ENCODE measurements around the gene RHBDD1. TPM values are rescaled to one million over a fixed set of nuclear protein-coding genes. Genes with fewer than 3 reads are reported as not detected.
A peak's percentile ranks its signal among the peaks of the same experiment; 100 is the strongest.

RHBDD1 gene
- total RNA-seq, 1 donor from 2014 or later: 32.7 TPM

DNA sequence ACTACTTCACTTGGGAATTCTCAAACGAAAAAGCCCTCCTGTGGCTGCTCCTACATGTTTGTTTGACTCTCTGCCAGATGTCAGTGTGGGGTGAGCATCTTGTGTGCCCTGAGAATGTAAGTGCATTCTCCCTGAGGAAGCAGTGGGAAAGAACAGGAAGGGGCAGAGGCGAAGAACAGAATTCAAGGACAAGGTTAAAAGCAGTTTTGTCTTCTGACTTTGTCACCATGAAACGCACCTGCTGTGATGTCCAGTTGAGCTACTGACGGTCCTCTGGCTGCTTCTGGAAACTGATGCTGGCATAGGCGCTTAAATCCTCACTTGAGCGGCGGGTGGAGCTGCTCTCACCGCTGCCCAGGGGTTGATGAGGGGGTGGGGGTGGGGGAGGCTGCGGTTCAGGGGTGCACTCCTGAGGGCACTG, 41.1 kb upstream of the RHBDD1 start:
- TF ChIP-seq, protein P1, sequence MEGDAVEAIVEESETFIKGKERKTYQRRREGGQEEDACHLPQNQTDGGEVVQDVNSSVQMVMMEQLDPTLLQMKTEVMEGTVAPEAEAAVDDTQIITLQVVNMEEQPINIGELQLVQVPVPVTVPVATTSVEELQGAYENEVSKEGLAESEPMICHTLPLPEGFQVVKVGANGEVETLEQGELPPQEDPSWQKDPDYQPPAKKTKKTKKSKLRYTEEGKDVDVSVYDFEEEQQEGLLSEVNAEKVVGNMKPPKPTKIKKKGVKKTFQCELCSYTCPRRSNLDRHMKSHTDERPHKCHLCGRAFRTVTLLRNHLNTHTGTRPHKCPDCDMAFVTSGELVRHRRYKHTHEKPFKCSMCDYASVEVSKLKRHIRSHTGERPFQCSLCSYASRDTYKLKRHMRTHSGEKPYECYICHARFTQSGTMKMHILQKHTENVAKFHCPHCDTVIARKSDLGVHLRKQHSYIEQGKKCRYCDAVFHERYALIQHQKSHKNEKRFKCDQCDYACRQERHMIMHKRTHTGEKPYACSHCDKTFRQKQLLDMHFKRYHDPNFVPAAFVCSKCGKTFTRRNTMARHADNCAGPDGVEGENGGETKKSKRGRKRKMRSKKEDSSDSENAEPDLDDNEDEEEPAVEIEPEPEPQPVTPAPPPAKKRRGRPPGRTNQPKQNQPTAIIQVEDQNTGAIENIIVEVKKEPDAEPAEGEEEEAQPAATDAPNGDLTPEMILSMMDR (IDR thresholded peaks at IDR 0.05; ENCODE audit: unreplicated experiment): no peak
- H3K4me1 Mint-ChIP-seq (ENCODE audit: low read depth): peaks cover 35% of the 10 kb centered on the region
- H3K27ac Mint-ChIP-seq: peak overlapping the region; percentile 66
- H3K27me3 Mint-ChIP-seq: no peaks in the 10 kb centered on the region
- H3K4me3 Mint-ChIP-seq (ENCODE audit: low read depth): peak overlapping the region; percentile 69
- H3K36me3 Mint-ChIP-seq (ENCODE audit: insufficient read depth): peaks cover 20% of the 10 kb centered on the region
- DNase-seq (ENCODE audit: low spot score, unreplicated experiment): no peak
- no peaks in the 10 kb centered on the region for H3K9me3 Mint-ChIP-seq (ENCODE audit: low read depth)

DNA sequence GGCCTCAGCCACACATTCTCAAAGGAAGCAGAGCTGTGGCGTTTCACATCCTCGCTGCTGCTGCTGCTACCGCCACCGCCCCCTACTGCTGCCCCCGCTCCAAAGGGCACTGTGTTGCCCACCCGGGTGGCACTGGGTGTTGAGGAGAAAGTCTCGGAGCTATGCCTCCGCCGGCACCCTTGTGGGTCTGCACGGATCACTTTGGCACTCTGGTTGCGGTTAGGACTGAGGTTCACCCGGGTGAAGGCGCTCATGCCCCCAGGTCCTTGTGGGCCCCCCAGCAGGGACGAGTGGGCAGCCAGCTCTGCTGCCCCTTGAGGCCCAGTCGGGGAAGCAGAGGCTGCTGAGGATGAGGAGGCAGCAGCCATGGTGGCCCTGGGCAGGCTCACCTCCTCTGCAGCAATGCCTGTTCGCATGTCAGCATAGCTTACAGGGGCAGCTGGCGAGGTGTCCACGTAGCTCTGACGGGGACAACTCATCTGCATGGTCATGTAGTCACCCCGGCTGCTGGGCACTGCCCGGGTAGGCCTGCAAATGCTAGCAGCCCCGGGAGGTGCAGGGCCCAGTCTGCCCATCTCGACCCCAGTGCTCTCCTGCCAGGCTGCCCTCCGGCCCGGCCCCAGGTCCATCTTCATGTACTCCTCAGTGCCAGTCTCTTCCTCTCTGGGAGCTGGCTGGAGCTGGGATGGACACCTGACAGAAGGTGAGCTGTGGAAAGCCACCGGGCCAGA, 40.4 kb upstream of the RHBDD1 start:
- H3K4me3 Mint-ChIP-seq (ENCODE audit: low read depth): peak overlapping the region; percentile 46
- H3K27ac Mint-ChIP-seq: no peak overlapping the region
- TF ChIP-seq, protein P1 (IDR thresholded peaks at IDR 0.05; ENCODE audit: unreplicated experiment): no peak
- H3K9me3 Mint-ChIP-seq (ENCODE audit: low read depth): no peaks in the 10 kb centered on the region
- peaks cover 38% of the 10 kb centered on the region for H3K4me1 Mint-ChIP-seq (ENCODE audit: low read depth)
- H3K27me3 Mint-ChIP-seq: no peaks in the 10 kb centered on the region
- peaks cover 20% of the 10 kb centered on the region for H3K36me3 Mint-ChIP-seq (ENCODE audit: insufficient read depth)
- no peak for DNase-seq (ENCODE audit: low spot score, unreplicated experiment)

DNA sequence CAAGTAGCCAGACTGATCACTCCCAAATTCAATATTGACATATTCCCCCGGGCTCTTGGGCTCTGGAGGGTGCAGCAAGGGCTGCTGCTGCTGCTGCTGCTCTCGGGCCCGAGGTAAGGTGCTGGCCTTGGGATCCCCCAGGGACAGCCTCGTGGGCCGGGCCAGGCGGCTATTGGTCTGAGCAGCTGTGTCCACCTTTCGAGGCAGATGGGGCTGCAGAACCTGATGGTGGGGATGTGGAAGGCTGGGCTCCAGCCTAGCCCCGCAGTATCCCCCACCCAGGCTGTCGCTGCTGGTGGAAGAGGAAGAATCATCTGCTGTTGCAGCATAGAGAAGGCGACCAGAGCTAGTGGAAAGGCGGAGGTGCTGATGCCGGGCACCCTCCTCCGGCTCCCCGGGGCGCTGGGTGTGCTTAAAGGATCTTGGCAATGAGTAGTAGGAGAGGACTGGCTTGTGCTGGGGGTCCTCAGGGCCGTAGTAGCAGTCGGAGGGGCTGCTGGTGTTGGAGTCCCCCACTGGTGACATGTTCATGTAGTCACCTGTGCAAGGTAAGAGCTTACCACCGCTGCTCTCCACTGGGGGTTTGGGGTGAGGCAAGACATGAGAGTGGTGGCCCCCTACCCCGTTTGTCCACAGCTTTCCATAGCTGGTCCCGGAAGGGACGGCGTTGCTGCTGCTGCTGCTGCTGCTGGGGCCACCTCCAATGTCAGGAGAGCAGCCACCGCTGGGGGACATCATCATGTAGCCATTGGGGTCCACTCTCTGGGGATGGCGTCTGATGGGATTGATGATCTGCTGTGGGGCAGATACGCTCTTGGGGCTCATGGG, 39.6 kb upstream of the RHBDD1 start:
- no peaks in the 10 kb centered on the region for H3K9me3 Mint-ChIP-seq (ENCODE audit: low read depth)
- DNase-seq (ENCODE audit: low spot score, unreplicated experiment): no peak
- H3K27me3 Mint-ChIP-seq: no peaks in the 10 kb centered on the region
- H3K36me3 Mint-ChIP-seq (ENCODE audit: insufficient read depth): peaks cover 20% of the 10 kb centered on the region
- H3K4me3 Mint-ChIP-seq (ENCODE audit: low read depth): peak overlapping the region; percentile 46
- H3K4me1 Mint-ChIP-seq (ENCODE audit: low read depth): peaks cover 42% of the 10 kb centered on the region
- TF ChIP-seq, protein P1 (IDR thresholded peaks at IDR 0.05; ENCODE audit: unreplicated experiment): no peak
- H3K27ac Mint-ChIP-seq: peak overlapping the region; percentile 74

DNA sequence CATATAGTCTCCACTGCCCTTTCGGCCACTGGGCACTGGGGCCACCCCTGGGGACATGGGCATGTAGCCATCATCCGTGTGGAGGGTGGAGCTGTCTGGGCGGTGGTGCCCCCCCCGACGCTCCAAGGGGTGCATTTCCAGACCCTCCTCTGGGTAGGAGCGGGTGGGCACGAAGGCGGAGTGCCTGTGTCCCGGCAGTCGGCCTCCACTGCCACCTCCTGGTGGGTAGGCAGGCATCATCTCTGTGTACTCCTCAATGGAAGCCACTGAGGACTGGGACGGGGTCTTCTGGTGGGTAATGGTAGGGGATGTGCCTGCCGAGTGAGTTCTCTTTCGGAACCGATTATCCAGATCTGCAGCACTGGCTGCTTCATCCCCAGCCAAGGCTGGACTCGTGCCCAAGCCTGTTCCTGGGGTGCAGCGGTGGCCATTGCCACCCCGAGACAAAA, 39.0 kb upstream of the RHBDD1 start:
- H3K27me3 Mint-ChIP-seq: no peaks in the 10 kb centered on the region
- no peak overlapping the region for H3K27ac Mint-ChIP-seq
- no peak for DNase-seq (ENCODE audit: low spot score, unreplicated experiment)
- peaks cover 20% of the 10 kb centered on the region for H3K36me3 Mint-ChIP-seq (ENCODE audit: insufficient read depth)
- H3K4me3 Mint-ChIP-seq (ENCODE audit: low read depth): peak overlapping the region; percentile 62
- peaks cover 45% of the 10 kb centered on the region for H3K4me1 Mint-ChIP-seq (ENCODE audit: low read depth)
- no peaks in the 10 kb centered on the region for H3K9me3 Mint-ChIP-seq (ENCODE audit: low read depth)
- TF ChIP-seq, protein P1 (IDR thresholded peaks at IDR 0.05; ENCODE audit: unreplicated experiment): peak; percentile 31

DNA sequence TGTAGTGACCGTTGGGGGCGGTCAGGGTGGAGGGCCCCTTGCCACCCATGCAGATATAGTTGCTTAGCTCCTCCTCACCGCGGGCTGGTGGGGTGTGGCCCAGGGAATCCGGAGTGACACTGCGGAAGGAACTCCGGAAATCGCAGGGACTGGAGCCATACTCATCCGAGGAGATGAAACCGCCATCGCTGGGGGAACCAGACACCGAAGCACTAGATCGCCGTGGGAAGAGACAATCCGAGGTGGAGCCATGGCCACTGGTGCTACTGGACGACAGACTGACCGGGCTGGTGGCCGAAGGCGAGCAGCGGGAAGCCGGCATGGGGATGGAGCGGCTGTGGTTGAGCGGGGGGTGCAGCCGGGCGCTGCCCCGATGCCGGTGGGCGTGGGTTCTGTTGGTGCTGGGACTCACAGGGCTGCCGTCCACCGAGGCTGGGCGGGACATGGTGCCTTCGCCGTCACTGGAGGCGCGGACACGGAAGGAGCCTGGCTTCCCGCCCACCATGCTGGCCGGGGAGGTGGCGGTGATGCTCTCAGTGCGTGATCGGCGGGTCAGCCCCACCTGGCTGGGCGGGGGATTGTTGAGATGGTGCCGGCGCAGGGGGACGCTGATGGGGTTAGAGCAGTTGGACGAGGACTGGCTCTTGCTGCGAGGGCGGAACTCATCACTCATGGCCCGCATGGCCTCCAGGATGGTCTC, 38.4 kb upstream of the RHBDD1 start:
- Mint-ChIP-seq H3K36me3 (ENCODE audit: insufficient read depth) (peaks cover 20% of the 10 kb centered on the region), H3K4me1 (ENCODE audit: low read depth) (peaks cover 43% of the 10 kb centered on the region), H3K4me3 (ENCODE audit: low read depth) (peak overlapping the region; percentile 87), H3K9me3 (ENCODE audit: low read depth) (no peaks in the 10 kb centered on the region), H3K27ac (no peak overlapping the region), H3K27me3 (no peaks in the 10 kb centered on the region)
- DNase-seq (ENCODE audit: low spot score, unreplicated experiment): no peak
- TF ChIP-seq, protein P1 (IDR thresholded peaks at IDR 0.05; ENCODE audit: unreplicated experiment): no peak

All from progenitor cell of endocrine pancreas (in vitro differentiated cells).